ENCODE data around the gene TMEM183A. TPM values are rescaled to one million over a fixed set of nuclear protein-coding genes. Genes with fewer than 3 reads are reported as not detected.

The TMEM183A gene
- total and polyA plus RNA-seq, 12 donors, result 23.4 to 67.2 (median 52.8) TPM

DNA sequence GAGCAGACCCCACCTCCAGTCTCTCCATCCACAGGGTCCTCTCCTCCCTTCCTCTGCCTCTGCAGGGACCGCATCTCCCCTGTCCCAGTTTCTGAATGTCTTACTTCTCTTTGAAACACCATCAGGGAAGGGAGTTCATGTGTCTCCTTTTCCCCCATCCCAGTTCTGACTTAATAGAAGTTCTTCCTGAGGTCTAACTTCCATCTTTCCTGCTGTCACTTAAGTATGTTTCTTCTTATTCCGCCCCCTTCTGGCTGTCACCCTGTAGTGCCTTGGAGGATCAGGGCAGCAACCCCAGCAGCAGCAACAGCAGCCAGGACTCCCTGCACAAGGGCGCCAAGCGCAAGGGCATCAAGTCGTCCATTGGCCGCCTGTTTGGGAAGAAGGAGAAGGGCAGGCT is 49.3 kb downstream of the TMEM183A start:
- H3K27ac ChIP-seq, result no peak overlapping the region
- DNase-seq, result no peak
- no peaks in the 10 kb centered on the region for H3K4me1 ChIP-seq (replicated peaks in 1 of 2)
- H3K9me3 ChIP-seq (replicated peaks in 1 of 3), result no peaks in the 10 kb centered on the region
- H3K27me3 ChIP-seq, result peaks cover 3% of the 10 kb centered on the region
- intact Hi-C loops (cut with DNase I), result no loop called here
- no peak overlapping the region for H3K4me3 ChIP-seq
- no peaks in the 10 kb centered on the region for H3K36me3 ChIP-seq (replicated peaks in 1 of 2)
- WGBS, 4 donors, result 84 to 96% (median 93%) methylated on average over 5 to 6 of the region's 6 CpGs
- TF ChIP-seq, protein P1, sequence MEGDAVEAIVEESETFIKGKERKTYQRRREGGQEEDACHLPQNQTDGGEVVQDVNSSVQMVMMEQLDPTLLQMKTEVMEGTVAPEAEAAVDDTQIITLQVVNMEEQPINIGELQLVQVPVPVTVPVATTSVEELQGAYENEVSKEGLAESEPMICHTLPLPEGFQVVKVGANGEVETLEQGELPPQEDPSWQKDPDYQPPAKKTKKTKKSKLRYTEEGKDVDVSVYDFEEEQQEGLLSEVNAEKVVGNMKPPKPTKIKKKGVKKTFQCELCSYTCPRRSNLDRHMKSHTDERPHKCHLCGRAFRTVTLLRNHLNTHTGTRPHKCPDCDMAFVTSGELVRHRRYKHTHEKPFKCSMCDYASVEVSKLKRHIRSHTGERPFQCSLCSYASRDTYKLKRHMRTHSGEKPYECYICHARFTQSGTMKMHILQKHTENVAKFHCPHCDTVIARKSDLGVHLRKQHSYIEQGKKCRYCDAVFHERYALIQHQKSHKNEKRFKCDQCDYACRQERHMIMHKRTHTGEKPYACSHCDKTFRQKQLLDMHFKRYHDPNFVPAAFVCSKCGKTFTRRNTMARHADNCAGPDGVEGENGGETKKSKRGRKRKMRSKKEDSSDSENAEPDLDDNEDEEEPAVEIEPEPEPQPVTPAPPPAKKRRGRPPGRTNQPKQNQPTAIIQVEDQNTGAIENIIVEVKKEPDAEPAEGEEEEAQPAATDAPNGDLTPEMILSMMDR (IDR thresholded peaks at IDR 0.05), result no peak
- TF ChIP-seq POLR2A (IDR thresholded peaks at IDR 0.05), result no peak

DNA sequence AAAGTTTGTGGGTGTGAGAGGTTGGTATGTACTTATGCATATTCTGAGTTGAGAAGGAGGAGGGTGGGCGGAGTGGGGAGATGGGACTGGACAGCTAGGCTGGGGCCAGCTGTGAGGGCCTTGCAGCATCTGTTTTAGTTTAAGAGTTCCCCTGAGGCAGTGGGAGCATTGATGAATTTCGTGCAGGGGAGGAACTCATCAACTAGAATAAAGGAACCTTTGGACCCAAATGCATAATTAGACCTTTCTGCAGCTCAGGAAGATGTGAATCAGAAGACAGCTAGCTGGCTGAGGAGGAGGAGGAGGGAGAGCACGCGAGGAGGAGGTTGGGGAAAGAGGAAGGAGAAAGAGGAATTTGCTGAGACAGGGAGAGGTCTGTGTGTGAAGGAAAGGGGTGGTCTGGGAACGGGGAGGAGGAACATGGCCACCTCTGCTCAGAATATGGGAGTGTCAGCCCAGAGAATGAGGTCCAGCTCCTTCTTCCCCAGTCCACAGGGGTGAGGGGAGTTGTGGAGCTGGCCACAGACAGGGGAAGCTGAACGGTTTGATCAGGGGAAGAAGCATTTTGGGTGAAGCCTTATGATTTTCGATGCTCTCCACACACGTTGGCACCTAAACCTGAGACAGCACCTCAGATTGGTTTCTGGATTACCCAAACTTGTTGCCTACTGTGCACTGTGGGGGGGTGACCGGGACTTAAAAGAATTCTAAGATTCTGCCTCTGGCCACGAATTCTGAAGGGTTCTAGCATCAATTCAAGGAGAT is 50.9 kb downstream of the TMEM183A start:
- Histone ChIP-seq H3K9me3 (replicated peaks in 1 of 3) (no peaks in the 10 kb centered on the region), H3K4me3 (no peak overlapping the region), H3K27ac (no peak overlapping the region), H3K27me3 (peaks cover 8% of the 10 kb centered on the region), H3K4me1 (replicated peaks in 1 of 2) (no peaks in the 10 kb centered on the region), H3K36me3 (replicated peaks in 1 of 2) (no peaks in the 10 kb centered on the region)
- intact Hi-C loops (cut with DNase I), result no loop called here
- TF ChIP-seq, protein P1 (IDR thresholded peaks at IDR 0.05), result no peak
- no peak for TF ChIP-seq POLR2A (IDR thresholded peaks at IDR 0.05)
- no peak for DNase-seq
- 44 to 52% (median 51%) methylated on average over 9 to 10 of the region's 10 CpGs for WGBS, 4 donors

DNA sequence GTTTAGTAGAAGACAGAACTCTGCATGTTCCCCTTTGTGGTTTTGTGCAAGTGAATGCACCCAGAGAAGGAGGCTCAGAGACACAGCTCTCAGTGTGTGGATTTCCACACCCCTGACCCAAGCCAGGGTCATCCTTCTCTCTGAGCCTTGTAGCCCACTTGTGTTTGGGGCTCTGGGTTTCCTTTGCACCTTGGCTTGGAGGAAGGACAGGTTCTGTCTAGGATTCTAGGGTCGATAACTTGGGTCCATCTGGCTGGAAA is 51.4 kb downstream of the TMEM183A start:
- Histone ChIP-seq H3K9me3 (replicated peaks in 1 of 3) (no peaks in the 10 kb centered on the region), H3K27me3 (peaks cover 6% of the 10 kb centered on the region), H3K4me3 (no peak overlapping the region), H3K4me1 (replicated peaks in 1 of 2) (no peaks in the 10 kb centered on the region), H3K36me3 (replicated peaks in 1 of 2) (no peaks in the 10 kb centered on the region), H3K27ac (no peak overlapping the region)
- 57 to 100% (median 83%) methylated on average over 1 of the region's 1 CpG for WGBS, 4 donors
- TF ChIP-seq POLR2A (IDR thresholded peaks at IDR 0.05), result no peak
- TF ChIP-seq, protein P1 (IDR thresholded peaks at IDR 0.05), result no peak
- DNase-seq, result no peak
- intact Hi-C loops (cut with DNase I), result no loop called here

DNA sequence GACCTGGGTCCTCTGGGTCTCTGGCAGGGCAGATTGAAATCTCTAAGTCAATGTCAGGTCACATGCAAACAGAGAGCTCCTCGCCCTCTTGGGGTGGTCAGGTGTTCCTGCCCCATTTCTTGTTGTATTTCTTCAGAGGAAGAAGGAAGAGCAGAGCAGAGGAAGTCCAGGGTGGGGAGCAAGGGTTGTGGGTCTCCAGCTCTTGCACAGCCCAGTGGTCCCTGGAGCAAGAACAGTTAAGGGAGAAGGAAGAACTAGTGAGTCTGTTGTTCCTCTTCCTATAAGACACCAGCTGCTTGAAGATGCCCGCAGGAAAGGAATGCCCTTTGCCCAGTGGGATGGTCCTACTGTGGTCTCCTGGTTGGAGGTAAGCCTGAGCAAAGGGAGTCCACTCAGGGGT is 52.3 kb downstream of the TMEM183A start:
- Histone ChIP-seq H3K4me1 (replicated peaks in 1 of 2) (no peaks in the 10 kb centered on the region), H3K27me3 (peaks cover 5% of the 10 kb centered on the region), H3K4me3 (no peak overlapping the region), H3K36me3 (replicated peaks in 1 of 2) (no peaks in the 10 kb centered on the region), H3K27ac (no peak overlapping the region), H3K9me3 (replicated peaks in 1 of 3) (no peaks in the 10 kb centered on the region)
- DNase-seq, result no peak
- TF ChIP-seq POLR2A (IDR thresholded peaks at IDR 0.05), result no peak
- TF ChIP-seq, protein P1 (IDR thresholded peaks at IDR 0.05), result no peak
- 38 to 73% (median 65%) methylated on average over 1 to 2 of the region's 2 CpGs for WGBS, 4 donors
- intact Hi-C loops (cut with DNase I), result no loop called here
